ENCODE measurements around the gene SLC38A4. TPM values are rescaled to one million over a fixed set of nuclear protein-coding genes. Genes with fewer than 3 reads are reported as not detected.

SLC38A4 gene
- total RNA-seq, 1 donor from 2014 or later, result 2.5 TPM

DNA sequence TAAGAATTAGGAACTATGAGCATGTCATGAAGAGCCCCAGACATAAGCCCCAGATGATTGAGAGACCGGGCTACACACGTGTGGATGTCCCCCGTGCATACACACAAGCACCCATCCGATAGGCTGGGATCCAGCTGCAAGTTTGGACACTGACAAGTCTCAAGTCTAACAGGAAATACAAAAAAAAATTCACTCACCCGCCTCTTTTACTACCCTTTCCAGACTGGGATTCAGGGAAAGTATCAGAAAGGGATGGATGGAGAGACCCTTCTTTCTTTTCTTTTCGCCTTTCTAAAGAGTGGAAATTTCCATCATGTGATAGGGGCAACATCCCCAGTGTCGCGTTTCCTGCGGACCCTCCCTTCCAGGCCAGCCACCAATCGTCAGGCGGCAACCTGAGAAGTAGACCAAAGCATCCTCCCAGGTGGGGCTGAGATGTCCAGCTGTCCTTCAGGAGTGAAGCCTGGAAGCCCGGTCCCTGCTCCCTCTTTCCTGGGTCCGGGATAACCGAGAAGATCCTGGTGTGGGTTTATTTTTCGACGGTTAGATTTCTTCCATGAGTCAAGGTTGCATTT is 6.4 kb upstream of the SLC38A4 start:
- peak; percentile 42 for DNase-seq (ENCODE audit: low spot score)
- peak overlapping the region; percentile 80 for H3K4me3 Mint-ChIP-seq
- Histone ChIP-seq H3K9ac (no peak overlapping the region), H3K79me2 (ENCODE audit: low read depth) (no peaks in the 10 kb centered on the region), H3K4me1 (peaks cover 4% of the 10 kb centered on the region), H3K36me3 (no peaks in the 10 kb centered on the region), H3K27ac (no peak overlapping the region), H4K20me1 (ENCODE audit: low read depth) (no peaks in the 10 kb centered on the region), H3K27me3 (peaks cover 66% of the 10 kb centered on the region), H3K4me2 (peak overlapping the region; percentile 97), H3K4me3 (peak overlapping the region; percentile 63), H2AFZ (replicated peaks) (peak overlapping the region; percentile 92), H3F3A (ENCODE audit: low read depth) (no peaks in the 10 kb centered on the region), H3K9me3 (ENCODE audit: low read depth) (no peaks in the 10 kb centered on the region)
- H3K4me1 Mint-ChIP-seq, result peaks cover 14% of the 10 kb centered on the region
- TF ChIP-seq EZH2phosphoT487 (IDR thresholded peaks at IDR 0.05) (no peak), EZH2 (IDR thresholded peaks at IDR 0.05) (no peak), CTCF (IDR thresholded peaks at IDR 0.05) (no peak)
- no peak overlapping the region for H3K27ac Mint-ChIP-seq
- H3K9me3 Mint-ChIP-seq, result peaks cover 2% of the 10 kb centered on the region
- peaks cover 41% of the 10 kb centered on the region for H3K27me3 Mint-ChIP-seq (ENCODE audit: insufficient read depth, low read depth)
- no peaks in the 10 kb centered on the region for H3K36me3 Mint-ChIP-seq

DNA sequence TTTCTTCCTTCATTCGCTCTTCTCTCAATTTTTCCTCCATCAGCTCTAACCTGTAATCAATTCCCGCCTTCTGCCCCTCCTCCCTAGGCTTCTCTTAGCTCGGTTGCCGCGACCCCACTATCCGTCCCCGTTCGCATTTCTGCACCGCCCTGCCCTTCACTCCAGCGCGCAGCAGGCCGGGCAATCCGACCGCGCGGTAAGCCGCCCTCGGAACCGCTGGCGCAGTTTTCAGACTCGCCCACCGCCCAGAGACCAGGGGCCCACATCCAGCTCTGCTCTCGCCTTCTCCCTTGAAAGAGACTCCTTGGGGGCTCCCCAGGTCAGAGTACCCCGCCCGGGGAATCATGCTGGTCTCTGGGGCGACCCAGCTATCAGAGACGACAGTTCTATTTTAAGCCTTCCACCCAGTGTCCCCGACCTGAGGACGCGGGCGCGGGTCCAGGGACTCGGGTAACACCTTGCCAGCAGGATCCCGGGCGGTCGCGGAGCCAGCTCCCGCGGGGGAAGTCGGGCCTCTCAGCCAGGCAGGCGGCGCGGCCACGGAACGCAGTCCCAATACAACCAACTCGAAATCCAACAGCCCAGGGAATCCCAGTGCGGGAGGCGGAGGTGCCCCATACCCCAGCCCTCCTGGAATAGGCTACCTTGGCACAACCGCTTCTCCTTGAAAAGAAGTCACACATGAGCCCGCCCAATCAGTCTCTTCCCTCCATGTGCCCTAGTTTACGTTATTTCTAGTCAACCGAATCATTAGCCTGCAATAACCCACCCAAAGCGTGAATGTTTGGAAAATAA is 5.7 kb upstream of the SLC38A4 start:
- peak; percentile 59 for DNase-seq (ENCODE audit: low spot score)
- H3K27me3 Mint-ChIP-seq (ENCODE audit: insufficient read depth, low read depth), result peaks cover 41% of the 10 kb centered on the region
- Histone ChIP-seq H3K4me3 (peak overlapping the region; percentile 63), H3K36me3 (no peaks in the 10 kb centered on the region), H4K20me1 (ENCODE audit: low read depth) (no peaks in the 10 kb centered on the region), H3K27ac (no peak overlapping the region), H3K27me3 (peaks cover 73% of the 10 kb centered on the region), H3K4me2 (peak overlapping the region; percentile 97), H3K9ac (no peak overlapping the region), H3K9me3 (ENCODE audit: low read depth) (no peaks in the 10 kb centered on the region), H2AFZ (replicated peaks) (peak overlapping the region; percentile 92), H3K79me2 (ENCODE audit: low read depth) (no peaks in the 10 kb centered on the region), H3K4me1 (peaks cover 4% of the 10 kb centered on the region), H3F3A (ENCODE audit: low read depth) (no peaks in the 10 kb centered on the region)
- TF ChIP-seq EZH2 (IDR thresholded peaks at IDR 0.05), result peak; percentile 81
- TF ChIP-seq CTCF (IDR thresholded peaks at IDR 0.05), result no peak
- TF ChIP-seq EZH2phosphoT487 (IDR thresholded peaks at IDR 0.05), result peak; percentile 82
- peak overlapping the region; percentile 80 for H3K4me3 Mint-ChIP-seq
- H3K4me1 Mint-ChIP-seq, result peaks cover 14% of the 10 kb centered on the region
- peaks cover 2% of the 10 kb centered on the region for H3K9me3 Mint-ChIP-seq
- H3K36me3 Mint-ChIP-seq, result no peaks in the 10 kb centered on the region
- H3K27ac Mint-ChIP-seq, result no peak overlapping the region

- Mint-ChIP-seq H3K27me3 (ENCODE audit: insufficient read depth, low read depth) (peaks cover 44% of the 10 kb centered on the region), H3K4me3 (peak overlapping the region; percentile 80)
These were observed 5.0 kb upstream of the SLC38A4 start for GRCh38 chr12:46830731-46831334.

More at GRCh38 chr12:46830731-46831334, 5.0 kb upstream of the SLC38A4 start:
- Histone ChIP-seq H3K27me3 (peaks cover 80% of the 10 kb centered on the region), H3K4me3 (peak overlapping the region; percentile 63), H3K9ac (no peak overlapping the region), H2AFZ (replicated peaks) (peak overlapping the region; percentile 92), H3K36me3 (no peaks in the 10 kb centered on the region), H3K4me2 (peak overlapping the region; percentile 97), H3K27ac (no peak overlapping the region), H3K4me1 (peaks cover 8% of the 10 kb centered on the region), H4K20me1 (ENCODE audit: low read depth) (no peaks in the 10 kb centered on the region), H3K79me2 (ENCODE audit: low read depth) (no peaks in the 10 kb centered on the region), H3K9me3 (ENCODE audit: low read depth) (no peaks in the 10 kb centered on the region), H3F3A (ENCODE audit: low read depth) (no peaks in the 10 kb centered on the region)
- no peak overlapping the region for H3K27ac Mint-ChIP-seq
- peak; percentile 40 for DNase-seq (ENCODE audit: low spot score)
- H3K4me1 Mint-ChIP-seq, result peaks cover 17% of the 10 kb centered on the region
- no peaks in the 10 kb centered on the region for H3K36me3 Mint-ChIP-seq
- peaks cover 2% of the 10 kb centered on the region for H3K9me3 Mint-ChIP-seq
- TF ChIP-seq EZH2phosphoT487 (IDR thresholded peaks at IDR 0.05) (no peak), CTCF (IDR thresholded peaks at IDR 0.05) (no peak), EZH2 (IDR thresholded peaks at IDR 0.05) (no peak)
